Medulla oblongata (tissue), 1 donor: ENCODE data around the gene ITGB6.
A peak's percentile ranks its signal among the peaks of the same experiment; 100 is the strongest.

Experiments used
- DNase-seq: peaks from one replicate; pipeline ENCODE4 v3.0.0-alpha.2; 2015; ENCODE audit errors: extremely low spot score

The ITGB6 gene, protein sequence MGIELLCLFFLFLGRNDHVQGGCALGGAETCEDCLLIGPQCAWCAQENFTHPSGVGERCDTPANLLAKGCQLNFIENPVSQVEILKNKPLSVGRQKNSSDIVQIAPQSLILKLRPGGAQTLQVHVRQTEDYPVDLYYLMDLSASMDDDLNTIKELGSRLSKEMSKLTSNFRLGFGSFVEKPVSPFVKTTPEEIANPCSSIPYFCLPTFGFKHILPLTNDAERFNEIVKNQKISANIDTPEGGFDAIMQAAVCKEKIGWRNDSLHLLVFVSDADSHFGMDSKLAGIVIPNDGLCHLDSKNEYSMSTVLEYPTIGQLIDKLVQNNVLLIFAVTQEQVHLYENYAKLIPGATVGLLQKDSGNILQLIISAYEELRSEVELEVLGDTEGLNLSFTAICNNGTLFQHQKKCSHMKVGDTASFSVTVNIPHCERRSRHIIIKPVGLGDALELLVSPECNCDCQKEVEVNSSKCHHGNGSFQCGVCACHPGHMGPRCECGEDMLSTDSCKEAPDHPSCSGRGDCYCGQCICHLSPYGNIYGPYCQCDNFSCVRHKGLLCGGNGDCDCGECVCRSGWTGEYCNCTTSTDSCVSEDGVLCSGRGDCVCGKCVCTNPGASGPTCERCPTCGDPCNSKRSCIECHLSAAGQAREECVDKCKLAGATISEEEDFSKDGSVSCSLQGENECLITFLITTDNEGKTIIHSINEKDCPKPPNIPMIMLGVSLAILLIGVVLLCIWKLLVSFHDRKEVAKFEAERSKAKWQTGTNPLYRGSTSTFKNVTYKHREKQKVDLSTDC

DNA sequence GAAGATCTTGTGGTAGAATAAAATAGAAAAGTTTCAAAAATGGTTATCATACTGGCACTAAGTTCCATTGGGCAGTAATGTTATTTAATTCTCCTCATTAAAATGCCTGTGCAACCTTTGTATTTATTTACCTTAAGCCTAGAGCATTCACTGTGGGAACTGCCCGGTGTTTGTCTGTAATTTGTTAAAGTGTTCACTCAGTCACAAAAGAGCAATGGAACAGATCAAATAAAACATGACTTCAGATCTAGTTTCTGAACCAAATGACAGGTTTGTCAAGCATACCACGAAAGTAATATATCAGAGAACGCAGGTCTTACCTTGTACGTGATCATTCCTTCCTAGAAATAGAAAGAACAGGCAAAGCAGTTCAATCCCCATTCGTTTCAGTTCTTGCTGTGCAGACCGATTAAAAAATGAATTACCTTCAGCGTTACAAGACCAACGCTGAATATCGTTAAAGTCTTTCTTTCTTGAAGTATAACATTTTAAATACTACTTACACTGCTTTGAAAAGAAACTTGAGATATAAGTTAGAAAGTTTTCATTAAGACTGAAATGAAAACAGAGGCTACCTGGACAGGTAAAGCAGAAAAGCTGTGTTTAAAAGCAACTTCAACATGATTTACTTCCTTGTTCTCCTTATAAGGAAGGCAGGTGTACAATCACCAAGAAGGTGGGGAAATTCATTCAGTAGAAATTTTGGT is at the start of gene ITGB6:
TSS of gene ITGB6 (minus strand) at position 590 of the 707 bp plus-strand sequence. CDS start at position 381, 209 bp downstream.
- DNase-seq, result no peak

- DNase-seq, result no peak
Observed at GRCh38 chr2:160247296-160248035, 47.4 kb upstream of the ITGB6 start.

DNA sequence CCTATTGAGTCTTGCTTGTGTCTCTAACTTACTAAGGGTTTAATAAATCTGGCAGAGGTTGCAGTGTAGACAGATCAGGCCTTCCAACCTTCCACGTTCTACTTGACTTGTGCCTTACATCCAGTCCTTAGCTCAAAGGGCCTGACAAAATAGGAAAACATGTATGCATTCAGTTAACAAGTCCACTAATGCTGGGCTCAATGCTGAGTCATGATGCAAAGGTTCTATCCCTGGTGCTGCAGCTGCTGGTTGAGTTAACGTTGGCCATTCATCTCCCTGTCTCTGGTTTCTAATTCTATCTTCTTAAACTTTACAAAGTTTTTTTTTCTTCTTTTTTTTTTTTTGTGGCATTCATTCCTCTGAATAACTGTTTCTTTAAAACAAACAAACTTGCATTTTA is 46.3 kb upstream of the ITGB6 start:
- no peak for DNase-seq

DNA sequence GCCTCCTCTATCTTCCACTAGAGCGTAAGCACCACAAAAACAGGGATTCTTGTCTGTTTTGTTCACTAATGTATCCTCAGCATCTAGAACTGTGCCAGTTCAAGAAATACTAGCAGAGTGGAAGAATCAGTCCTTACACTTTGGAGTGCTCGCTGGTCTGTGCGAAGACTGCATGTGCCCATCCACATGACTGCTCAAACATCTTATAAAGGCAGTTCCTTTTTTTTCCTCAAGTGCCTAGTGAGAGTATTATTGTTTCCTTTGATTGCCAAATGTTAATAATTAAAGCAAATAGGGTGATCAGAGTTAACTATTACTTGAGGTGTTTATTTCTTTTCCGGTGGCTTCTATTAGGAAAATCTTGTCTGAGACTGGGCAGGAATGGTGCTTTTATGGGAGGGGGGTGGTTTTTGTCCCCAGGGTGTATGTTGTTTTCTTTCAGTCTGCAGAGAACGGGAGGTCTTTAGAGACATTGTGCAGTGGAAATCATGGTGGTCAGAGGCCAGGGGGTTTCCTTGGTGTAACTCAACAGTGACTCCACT is 45.6 kb upstream of the ITGB6 start:
- DNase-seq, result no peak

DNA sequence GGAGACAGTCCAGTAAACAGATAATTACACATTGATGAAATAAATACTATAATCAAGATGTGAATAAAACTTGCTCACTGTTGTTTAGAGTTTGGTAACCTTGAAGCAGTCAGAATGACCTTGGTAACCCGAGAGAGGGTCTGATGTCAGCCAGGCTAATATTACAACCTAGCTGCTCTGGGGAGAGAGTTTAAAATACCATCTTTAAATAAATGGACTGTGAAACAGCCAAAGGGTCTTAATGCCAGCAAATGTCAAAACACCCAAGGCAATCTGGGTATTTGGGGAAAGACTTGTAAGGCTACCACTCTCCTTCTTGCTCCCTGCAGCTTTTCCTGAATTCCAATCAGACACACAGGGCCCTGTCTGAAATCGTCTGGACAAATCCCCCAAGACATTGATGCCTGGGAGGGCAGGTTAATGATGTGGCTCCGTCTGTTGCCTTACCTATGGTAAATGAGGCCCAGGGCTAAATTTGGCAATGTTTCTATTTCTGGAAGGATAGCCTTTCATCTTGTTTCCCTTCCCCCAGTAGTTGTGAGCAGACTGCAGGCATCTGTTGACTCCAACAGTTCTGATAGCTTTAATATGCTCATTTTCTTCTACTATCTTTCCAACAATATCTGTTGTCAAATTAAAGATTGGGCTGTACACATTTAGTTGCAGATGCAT is 43.0 kb upstream of the ITGB6 start:
- DNase-seq, result no peak

- DNase-seq, result peak; percentile 14
Observed at GRCh38 chr2:160241251-160242137, 41.4 kb upstream of the ITGB6 start.

DNA sequence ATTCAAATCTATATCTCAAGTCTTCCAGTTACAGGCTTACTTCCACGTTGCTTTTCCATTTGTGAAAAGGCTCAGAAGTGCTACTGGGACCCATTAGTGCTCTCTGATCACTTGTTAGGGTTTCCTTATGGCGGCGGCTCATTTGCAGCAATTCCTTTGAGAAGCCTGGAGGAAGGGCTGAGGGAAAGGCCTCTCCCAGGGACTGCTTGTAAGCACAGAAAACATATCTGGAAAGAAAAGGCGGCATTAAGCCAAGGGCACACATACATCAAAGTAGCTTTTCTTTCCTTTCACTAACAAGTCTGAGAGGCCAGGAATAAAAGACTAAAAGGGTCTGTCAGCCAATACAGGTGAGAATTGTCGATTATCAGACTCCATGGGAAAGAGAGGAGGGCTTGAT is 39.4 kb upstream of the ITGB6 start:
- DNase-seq, result no peak

DNA sequence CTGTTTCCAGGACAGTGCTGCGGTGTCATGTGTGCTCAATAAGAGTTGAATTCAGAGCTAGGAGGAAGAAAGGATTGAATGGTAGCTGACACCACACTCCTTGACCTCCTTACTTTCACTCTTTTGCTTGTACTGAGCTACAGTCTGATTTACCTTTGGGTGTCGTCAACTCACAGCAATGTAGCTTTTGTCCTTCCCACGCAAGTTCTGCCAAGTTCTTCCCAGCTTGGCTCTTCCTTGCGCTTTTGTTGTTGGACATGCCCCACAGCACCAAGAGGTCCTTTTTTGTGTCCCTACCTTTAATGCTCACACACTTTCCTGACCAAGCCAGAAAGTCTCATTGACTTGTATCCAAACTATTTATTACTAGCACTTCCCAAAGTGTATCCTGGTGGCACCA is 38.3 kb upstream of the ITGB6 start:
- no peak for DNase-seq

GRCh38 chr2:160232905-160233475 is 32.9 kb upstream of the ITGB6 start:
- no peak for DNase-seq

GRCh38 chr2:160229591-160229990 is 29.5 kb upstream of the ITGB6 start:
- DNase-seq, result no peak

- DNase-seq, result no peak
Observed at GRCh38 chr2:160228141-160228917, 28.3 kb upstream of the ITGB6 start.

GRCh38 chr2:160227293-160227915 is 27.3 kb upstream of the ITGB6 start:
- no peak for DNase-seq

- no peak for DNase-seq
Observed at GRCh38 chr2:160226367-160226766, 26.3 kb upstream of the ITGB6 start.

GRCh38 chr2:160225722-160226121 is 25.6 kb upstream of the ITGB6 start:
- no peak for DNase-seq

GRCh38 chr2:160224507-160224906 is 24.4 kb upstream of the ITGB6 start:
- no peak for DNase-seq

DNA sequence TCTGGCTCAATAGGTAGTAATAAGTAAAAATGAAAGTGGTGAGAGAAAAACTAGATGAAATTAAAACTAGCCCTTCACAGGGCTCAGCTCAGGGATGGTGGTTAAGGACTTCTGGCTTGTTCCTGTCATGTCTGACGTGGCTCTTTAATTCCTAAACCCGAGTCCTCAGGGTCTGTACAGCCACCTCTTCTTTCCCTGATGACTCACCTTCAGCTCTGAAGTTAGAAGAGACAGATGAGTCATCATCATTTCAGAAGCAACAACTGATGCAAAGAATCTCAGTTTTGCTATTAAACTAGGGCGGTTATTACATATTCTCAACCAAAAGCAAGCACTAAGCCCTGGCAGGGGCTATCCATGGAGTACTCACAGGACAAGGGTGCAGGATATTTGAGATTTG is 24.0 kb upstream of the ITGB6 start:
- DNase-seq, result no peak

GRCh38 chr2:160223560-160223959 is 23.5 kb upstream of the ITGB6 start:
- DNase-seq, result no peak
